Measurements from ENCODE around the gene CFAP65.

DNA sequence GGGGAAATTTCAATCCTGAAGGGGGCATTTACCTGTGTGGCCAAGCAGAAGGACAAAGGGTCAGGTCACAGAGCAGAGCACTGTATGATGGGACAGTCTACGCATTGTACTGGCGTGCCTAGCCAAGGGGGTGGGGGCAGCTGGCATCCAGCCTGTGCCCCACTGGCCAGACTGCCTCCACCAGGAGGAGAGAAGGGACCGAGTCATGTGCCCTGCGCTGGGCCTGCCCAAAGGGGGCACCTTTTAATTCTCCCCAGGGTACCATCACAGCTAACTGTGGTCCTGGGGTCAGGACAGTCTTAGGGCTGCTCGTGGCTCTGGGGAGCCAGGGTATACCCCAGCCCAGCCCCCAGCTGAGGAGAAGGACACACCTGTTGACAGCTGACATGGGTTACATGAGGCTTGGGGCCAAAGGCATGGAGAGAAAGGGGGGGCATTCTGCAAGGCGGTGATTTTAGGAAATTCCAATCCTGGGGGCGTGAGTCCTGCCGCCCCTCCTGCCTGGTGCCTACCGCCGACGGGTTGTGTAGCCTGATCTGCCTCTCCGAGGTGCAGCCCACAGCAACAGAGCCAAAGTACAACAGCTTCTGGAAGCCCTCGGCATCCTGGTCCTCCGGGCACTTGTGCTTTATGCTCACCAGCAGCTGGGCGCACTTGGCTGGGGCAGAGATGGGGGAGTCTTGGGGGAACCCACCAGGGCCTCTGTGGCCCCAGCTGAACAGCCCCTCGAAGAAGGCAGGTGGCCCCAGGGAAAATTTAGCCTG, 11.0 kb downstream of the CFAP65 start:
- TF ChIP-seq, protein P1, sequence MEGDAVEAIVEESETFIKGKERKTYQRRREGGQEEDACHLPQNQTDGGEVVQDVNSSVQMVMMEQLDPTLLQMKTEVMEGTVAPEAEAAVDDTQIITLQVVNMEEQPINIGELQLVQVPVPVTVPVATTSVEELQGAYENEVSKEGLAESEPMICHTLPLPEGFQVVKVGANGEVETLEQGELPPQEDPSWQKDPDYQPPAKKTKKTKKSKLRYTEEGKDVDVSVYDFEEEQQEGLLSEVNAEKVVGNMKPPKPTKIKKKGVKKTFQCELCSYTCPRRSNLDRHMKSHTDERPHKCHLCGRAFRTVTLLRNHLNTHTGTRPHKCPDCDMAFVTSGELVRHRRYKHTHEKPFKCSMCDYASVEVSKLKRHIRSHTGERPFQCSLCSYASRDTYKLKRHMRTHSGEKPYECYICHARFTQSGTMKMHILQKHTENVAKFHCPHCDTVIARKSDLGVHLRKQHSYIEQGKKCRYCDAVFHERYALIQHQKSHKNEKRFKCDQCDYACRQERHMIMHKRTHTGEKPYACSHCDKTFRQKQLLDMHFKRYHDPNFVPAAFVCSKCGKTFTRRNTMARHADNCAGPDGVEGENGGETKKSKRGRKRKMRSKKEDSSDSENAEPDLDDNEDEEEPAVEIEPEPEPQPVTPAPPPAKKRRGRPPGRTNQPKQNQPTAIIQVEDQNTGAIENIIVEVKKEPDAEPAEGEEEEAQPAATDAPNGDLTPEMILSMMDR (IDR thresholded peaks at IDR 0.05): no peak
- TF ChIP-seq EP300 (IDR thresholded peaks at IDR 0.05): no peak

Data from upper lobe of left lung (tissue), 4 donors.